Uterus (tissue), 2 donors: ENCODE measurements around the gene DUOX1.

Experiments used
- CTCF ChIP-seq, 4 experiments: fragments of 200-600 bp in 2 of 4; fragments of 450-650 bp in 2 of 4; sonication (generic) in 2 of 4; IDR thresholded peaks; one replicate each; pipeline ENCODE4 v1.5.1; 2016 to 2019; ENCODE audit warnings: antibody characterized with exemption in 4 of 4, mild to moderate bottlenecking in 2 of 4, moderate library complexity in 1 of 4
- POLR2A ChIP-seq, 2 donors: fragments of 450-650 bp; IDR thresholded peaks; one replicate each; pipeline ENCODE4 v1.6.1; 2016; ENCODE audit warnings: antibody characterized with exemption in 2 of 2, mild to moderate bottlenecking in 1 of 2, moderate library complexity in 1 of 2

- peak; percentile 76 to 93 (median 86) for TF ChIP-seq CTCF (IDR thresholded peaks at IDR 0.05)
- TF ChIP-seq POLR2A (IDR thresholded peaks at IDR 0.05): no peak
These were observed 33.1 kb downstream of the DUOX1 start for GRCh38 chr15:45162771-45163507.
